Smooth muscle cell (in vitro differentiated cells): ENCODE data around the gene RAE1. TPM values are rescaled to one million over a fixed set of nuclear protein-coding genes. Genes with fewer than 3 reads are reported as not detected.

Experiments
- DNase-seq: peaks from one replicate; lab custom pipeline; 2025; ENCODE audit not compliant: unreplicated experiment; lab: John Stamatoyannopoulos, UW
- H2AFZ ChIP-seq: fragments of 200-600 bp; sonication (generic); 2 replicates; pipeline ENCODE4 v1.6.0; 2016; ENCODE audit warnings: antibody characterized with exemption, low read depth, mild to moderate bottlenecking
- H3F3A ChIP-seq: fragments of 200-600 bp; sonication (generic); 2 replicates; pipeline ENCODE4 v1.6.0; 2017; ENCODE audit warnings: antibody characterized with exemption, low read depth
- H3K27ac ChIP-seq: fragments of 200-600 bp; sonication (generic); 2 replicates; pipeline ENCODE4 v1.5.1; 2016; ENCODE audit warnings: low read depth, mild to moderate bottlenecking
- H3K27me3 ChIP-seq: fragments of 200-600 bp; sonication (generic); 2 replicates; pipeline ENCODE4 v1.6.1; 2016; ENCODE audit warnings: low read depth, mild to moderate bottlenecking
- H3K36me3 ChIP-seq: fragments of 200-600 bp; sonication (generic); 2 replicates; pipeline ENCODE4 v1.5.1; 2016; ENCODE audit warnings: low read depth
- H3K4me1 ChIP-seq: fragments of 200-600 bp; sonication (generic); 2 replicates; pipeline ENCODE4 v1.5.1; 2016; ENCODE audit warnings: low read depth
- H3K4me2 ChIP-seq: fragments of 200-600 bp; sonication (generic); 2 replicates; pipeline ENCODE4 v1.6.0; 2016; ENCODE audit warnings: mild to moderate bottlenecking
- H3K4me3 ChIP-seq: fragments of 200-600 bp; sonication (generic); 2 replicates; pipeline ENCODE4 v1.5.1; 2016; ENCODE audit warnings: mild to moderate bottlenecking
- H3K79me2 ChIP-seq: fragments of 200-600 bp; sonication (generic); 2 replicates; pipeline ENCODE4 v1.6.0; 2016; ENCODE audit warnings: low read depth, mild to moderate bottlenecking
- H3K9ac ChIP-seq: fragments of 200-600 bp; sonication (generic); 2 replicates; pipeline ENCODE4 v1.6.0; 2016; ENCODE audit warnings: low read depth
- H3K9me3 ChIP-seq: fragments of 200-600 bp; sonication (generic); replicated peaks from 2 replicates; pipeline ENCODE4 v1.5.1; 2016; ENCODE audit warnings: low read depth
- H4K20me1 ChIP-seq: fragments of 200-600 bp; sonication (generic); 2 replicates; pipeline ENCODE4 v1.6.0; 2016; ENCODE audit warnings: low read depth
- CTCF ChIP-seq: fragments of 200-600 bp; sonication (generic); IDR thresholded peaks from 2 replicates; pipeline ENCODE4 v1.5.1; 2017; ENCODE audit warnings: borderline replicate concordance, mild to moderate bottlenecking, antibody characterized with exemption; ENCODE audit not compliant: insufficient read depth, poor library complexity, severe bottlenecking
- WGBS: methylation state at CpG from one replicate; pipeline ENCODE4 v1.1.7; 2016; ENCODE audit warnings: low lambda C conversion rate; 5-methylcytosine and 5-hydroxymethylcytosine counted together
- polyA plus RNA-seq: library from polyadenylated mRNA; unstranded; fragments of >200 nt; fragmentation: Nextera tagmentation; extraction: Ambion mirVana; gene quantifications from 2 replicates; pipeline ENCODE4 v1.2.1, GENCODE V29; 2016
- total RNA-seq: library from RNA; depleted of rRNA; stranded (reverse); fragments of >200 nt; gene quantifications from 2 replicates; pipeline ENCODE4 v1.2.3, GENCODE V29; 2014

Gene RAE1
- total and polyA plus RNA-seq, 2 experiments from 2014 or later, result 34.9 to 53.5 TPM

GRCh38 chr20:57410398-57410920, 59.4 kb downstream of the RAE1 start:
- no peak overlapping the region for H3K9ac ChIP-seq
- H3K79me2 ChIP-seq, result no peaks in the 10 kb centered on the region
- H3K36me3 ChIP-seq, result no peaks in the 10 kb centered on the region
- no peak overlapping the region for H3K4me3 ChIP-seq
- no peaks in the 10 kb centered on the region for H4K20me1 ChIP-seq
- H3K9me3 ChIP-seq, result no peaks in the 10 kb centered on the region
- no peak for DNase-seq
- TF ChIP-seq CTCF, result no peak
- H3F3A ChIP-seq, result peaks cover 4% of the 10 kb centered on the region
- H2AFZ ChIP-seq, result no peak overlapping the region
- peaks cover 7% of the 10 kb centered on the region for H3K4me1 ChIP-seq
- H3K27ac ChIP-seq, result no peak overlapping the region
- WGBS, result 71% methylated on average over 15 of the region's 15 CpGs
- no peaks in the 10 kb centered on the region for H3K27me3 ChIP-seq
- H3K4me2 ChIP-seq, result no peak overlapping the region

DNA sequence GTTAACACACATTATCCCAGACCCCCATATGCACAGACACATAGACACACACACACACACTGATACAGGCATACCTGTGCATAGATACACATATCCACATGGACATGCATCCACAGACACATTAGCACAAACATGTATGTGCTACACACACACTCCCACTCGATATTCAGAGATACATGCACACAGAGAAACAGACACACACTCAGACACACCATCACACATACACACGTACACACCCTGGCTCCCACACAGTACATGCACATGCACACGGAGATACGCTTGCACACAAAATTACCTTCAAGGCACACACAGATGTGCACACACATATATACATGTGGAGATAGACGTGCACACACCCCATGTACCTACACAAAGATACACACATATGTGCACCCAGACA, 59.9 kb downstream of the RAE1 start:
- no peak for TF ChIP-seq CTCF
- WGBS, result 87% methylated on average over 5 of the region's 5 CpGs
- Histone ChIP-seq H3K36me3 (no peaks in the 10 kb centered on the region), H3K4me1 (peaks cover 7% of the 10 kb centered on the region), H3K27me3 (no peaks in the 10 kb centered on the region), H3K27ac (no peak overlapping the region), H3K4me2 (no peak overlapping the region), H4K20me1 (no peaks in the 10 kb centered on the region), H3K79me2 (no peaks in the 10 kb centered on the region), H3F3A (peaks cover 4% of the 10 kb centered on the region), H3K4me3 (no peak overlapping the region), H3K9ac (no peak overlapping the region), H3K9me3 (no peaks in the 10 kb centered on the region), H2AFZ (no peak overlapping the region)
- DNase-seq, result no peak

- H3K4me1 ChIP-seq, result peaks cover 7% of the 10 kb centered on the region
- no peaks in the 10 kb centered on the region for H3K36me3 ChIP-seq
- H3K9ac ChIP-seq, result no peak overlapping the region
- H2AFZ ChIP-seq, result no peak overlapping the region
- no peak overlapping the region for H3K4me3 ChIP-seq
- H3K27me3 ChIP-seq, result no peaks in the 10 kb centered on the region
- no peak overlapping the region for H3K27ac ChIP-seq
- 93% methylated on average over 27 of the region's 31 CpGs for WGBS
- no peaks in the 10 kb centered on the region for H3K9me3 ChIP-seq
- peaks cover 4% of the 10 kb centered on the region for H3F3A ChIP-seq
- no peak overlapping the region for H3K4me2 ChIP-seq
- no peak for DNase-seq
- H3K79me2 ChIP-seq, result no peaks in the 10 kb centered on the region
- no peaks in the 10 kb centered on the region for H4K20me1 ChIP-seq
- TF ChIP-seq CTCF, result no peak
Measured at GRCh38 chr20:57411406-57412283, 60.6 kb downstream of the RAE1 start.
